Right hindlimb (tissue), 1 donor: Measurements from ENCODE around the gene LAIR1.
"Not testable (repeated sequence)": the region's sequence is repeated elsewhere in the genome, so short reads cannot be mapped to it uniquely, and the experiment has no call there.

Experiments
- DNase-seq: peaks from one replicate; pipeline ENCODE4 v3.0.0-alpha.2; 2018

LAIR1 gene, protein sequence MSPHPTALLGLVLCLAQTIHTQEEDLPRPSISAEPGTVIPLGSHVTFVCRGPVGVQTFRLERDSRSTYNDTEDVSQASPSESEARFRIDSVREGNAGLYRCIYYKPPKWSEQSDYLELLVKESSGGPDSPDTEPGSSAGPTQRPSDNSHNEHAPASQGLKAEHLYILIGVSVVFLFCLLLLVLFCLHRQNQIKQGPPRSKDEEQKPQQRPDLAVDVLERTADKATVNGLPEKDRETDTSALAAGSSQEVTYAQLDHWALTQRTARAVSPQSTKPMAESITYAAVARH

DNA sequence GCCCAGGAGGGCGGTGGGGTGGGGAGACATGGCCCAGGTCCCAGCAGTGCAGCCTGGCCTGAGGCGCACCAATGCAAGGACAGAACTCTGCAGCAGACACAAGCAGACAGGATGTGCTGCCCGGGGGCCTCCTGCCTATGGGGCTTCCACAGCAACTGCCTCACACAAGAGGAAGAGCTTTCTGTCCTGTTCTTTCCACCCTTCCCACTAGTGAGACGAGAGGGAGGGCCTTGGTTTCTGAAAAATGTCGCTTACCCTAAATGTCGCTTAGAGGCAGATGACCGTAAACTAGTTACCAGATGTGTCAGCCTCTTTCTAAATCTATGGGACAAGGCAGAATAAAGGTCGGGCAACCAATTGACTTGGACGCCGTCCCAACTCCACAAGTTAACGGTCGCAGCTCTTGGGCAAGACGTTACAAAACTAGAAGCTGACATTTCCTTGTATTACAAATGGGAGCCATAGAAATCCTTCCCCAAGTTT, at the start of gene LAIR1:
Gene LAIR1, minus strand, starts transcription at position 157 of the 483 bp plus-strand sequence. Its CDS starts 127 bp downstream, at position 30.
- peak; percentile 58 for DNase-seq

DNA sequence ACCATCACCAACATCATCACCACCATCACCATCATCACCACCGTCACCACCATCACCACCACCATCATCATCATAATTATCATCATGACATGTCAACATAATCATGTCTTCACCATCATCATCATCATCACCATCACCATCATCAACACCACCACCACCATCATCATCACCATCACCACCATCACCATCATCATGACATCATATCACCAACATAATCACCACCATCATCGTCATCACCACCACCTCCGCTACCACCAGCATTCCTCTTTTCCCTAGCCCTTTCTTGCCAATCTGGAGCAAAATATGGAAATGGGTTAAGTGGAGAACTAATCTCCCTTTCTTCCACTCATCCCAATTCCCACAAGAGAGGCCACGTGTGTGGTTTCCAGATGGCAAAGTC, 49.4 kb upstream of the LAIR1 start:
- no peak for DNase-seq

DNA sequence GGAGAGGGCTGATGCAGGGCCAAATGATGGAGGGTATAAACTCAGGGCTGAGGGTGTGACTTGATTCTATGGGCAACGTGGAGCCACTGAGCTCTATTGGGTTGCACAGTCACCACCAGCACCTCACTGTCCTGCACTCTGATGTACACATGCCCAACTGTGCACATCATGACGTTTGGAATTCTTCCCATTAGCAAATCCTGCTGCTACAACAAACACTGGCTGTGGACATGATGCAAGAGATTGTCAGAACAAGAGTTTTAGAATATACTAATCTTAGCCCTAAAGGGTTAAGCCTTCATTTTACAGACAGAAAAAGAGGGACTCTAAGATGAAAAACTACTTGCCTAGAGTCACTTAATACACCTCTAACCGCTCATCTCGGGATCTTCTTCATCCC, 48.1 kb upstream of the LAIR1 start:
- no peak for DNase-seq

DNA sequence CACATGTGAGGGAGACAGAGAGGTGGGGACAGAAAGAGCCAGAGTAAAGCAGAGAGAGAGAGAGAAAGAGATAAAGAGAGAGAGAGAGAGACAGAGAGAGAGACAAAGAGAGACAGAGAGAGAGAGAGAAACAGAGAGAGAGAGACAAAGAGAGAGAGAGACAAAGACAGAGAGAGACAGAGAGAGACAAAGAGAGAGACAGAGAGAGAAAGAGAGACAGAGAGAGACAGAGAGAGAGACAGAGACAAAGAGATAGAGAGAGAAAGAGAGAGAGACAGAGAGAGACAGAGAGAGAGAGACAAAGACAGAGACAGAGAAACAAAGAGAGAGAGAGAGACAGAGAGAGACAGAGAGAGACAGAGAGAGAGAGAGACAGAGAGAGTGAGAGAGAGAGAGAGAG, 46.3 kb upstream of the LAIR1 start:
- DNase-seq = no peak

DNA sequence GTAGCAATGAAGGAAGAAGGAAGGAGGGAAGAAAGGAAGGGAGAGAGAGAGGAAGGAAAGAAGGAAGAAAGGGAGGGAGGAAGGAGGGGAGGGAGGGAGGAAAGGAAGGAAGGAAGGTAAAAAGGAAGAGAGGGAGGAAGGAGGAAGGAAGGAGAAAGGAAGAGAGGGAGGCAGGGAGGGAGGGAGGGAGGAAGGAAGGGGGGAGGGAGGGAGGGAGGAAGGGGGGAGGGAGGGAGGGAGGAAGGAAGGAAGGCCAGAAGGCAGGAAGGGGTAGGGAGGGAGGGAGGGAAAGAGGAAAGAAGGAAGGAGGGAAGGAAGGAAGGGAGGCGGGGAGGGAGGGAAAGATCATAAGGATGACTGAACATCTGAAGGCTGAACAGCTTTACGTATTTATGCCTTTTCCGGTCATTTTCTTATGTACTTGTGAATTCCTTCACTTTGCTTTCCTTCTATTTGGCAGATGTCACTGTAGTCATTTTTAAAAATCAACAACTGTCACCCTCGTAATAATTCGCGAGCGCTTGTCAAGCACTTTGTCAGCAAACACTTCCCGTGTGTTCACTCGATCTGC, 43.8 kb upstream of the LAIR1 start:
- no peak for DNase-seq

DNA sequence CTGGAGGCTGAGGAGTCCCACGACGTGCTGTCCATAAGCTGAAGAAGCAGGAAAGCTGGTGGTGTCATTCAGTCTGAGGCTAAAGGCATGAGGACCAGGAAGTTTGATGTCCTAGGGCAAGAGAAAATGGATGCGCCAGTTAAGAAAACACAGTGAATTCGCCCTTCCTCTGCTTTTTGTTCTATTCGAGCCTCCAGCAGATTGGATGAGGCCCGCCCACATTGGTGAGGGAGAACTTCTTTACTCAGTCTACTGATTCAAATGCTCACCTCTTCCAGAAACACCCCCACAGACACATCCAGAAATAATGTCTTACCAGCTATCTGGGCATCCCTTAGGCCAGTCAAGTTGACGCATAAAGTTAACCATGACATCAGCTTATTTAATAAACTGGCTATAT, 43.0 kb upstream of the LAIR1 start:
- DNase-seq = no peak

DNA sequence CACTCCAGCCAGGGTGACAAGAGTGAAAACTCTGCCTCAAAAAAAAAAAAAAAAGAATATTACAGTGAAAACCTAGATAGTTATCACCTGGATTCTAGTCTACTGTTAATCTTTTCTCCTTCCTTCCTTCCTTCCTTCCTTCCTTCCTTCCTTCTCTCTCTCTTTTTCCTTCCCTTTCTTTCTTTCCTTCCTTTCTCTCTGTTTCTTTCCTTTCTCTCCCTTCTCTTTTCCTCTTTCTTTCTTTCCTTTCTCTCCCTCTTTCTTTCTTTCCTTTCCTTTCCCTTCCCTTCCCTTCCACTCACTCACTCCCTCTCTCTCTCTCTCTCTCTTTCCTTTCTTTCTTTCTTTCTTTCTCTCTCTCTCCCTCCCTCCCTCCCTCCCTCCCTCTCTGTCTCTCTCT, 40.9 kb upstream of the LAIR1 start:
- DNase-seq = no peak

DNA sequence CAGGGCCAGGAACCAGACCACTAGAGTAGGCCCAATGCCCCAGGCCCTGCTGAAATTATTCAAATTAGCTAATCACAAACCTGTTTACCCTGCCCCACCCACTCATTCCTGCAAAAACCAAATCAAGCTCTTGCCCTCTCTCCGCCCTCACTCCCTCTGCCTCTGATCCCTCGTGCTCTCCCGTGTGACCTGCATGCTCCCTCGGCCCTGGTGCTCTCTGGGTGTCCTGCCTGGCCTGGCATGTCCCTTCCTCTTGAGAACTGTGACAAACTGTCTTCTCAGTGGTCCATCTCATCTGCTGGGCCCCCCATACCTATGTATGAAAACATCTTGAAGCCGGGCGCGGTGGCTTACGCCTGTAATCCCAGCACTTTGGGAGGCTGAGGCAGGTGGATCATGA, 38.3 kb upstream of the LAIR1 start:
- no peak for DNase-seq

DNA sequence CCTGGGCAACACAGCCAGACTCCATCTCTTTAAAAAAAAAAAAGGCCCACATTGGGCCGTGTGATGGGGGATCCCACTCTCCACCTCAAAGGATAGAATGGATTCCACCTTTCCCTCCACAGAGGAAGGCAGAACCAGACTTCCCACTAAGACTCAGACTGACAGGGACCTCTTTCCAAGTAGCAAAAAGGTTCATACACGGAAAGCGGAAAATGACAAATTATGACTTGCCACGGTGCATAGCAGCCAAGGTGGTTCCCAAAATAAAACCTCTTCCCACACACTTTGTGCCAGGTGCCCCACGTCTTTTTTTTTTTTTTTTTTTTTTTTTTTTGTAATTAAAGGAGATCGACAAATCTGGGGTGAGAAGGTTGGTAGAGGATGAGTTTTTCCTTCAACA, 36.2 kb upstream of the LAIR1 start:
- no peak for DNase-seq

DNA sequence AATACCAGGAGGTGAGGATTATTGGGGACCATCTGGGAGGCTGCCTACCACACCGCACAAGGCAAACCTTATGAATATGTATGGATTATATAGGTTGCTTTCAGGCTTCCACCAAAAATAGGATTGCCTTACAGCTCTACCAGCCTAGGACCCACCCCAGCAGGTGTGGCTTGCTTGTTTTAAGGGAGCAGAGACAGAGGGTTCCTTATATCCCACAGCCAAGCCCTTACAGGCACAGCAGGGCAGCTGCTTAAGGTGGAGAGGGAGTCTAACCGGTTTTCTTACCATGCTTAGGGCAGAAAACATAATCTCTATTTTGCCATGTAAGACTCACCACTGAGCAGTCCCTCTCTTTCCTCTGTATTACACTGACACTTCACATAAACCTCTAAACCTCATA, 34.5 kb upstream of the LAIR1 start:
- no peak for DNase-seq

DNA sequence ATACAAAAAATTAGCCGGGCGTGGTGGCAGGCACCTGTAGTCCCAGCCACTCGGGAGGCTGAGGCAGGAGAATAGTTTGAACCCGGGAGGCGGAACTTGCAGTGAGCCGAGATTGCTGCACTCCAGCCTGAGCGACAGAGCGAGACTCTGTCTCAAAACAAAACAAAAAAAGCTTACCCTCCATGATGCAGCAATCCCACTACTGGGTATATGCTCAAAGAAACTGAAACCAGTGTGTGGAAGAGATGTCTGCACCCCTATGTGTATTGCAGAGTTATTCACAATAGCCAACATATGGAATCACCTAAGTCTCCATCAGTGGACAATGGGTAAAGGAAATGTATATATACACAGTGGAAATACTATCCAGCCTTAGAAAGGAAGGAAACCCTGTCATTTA, 31.0 kb upstream of the LAIR1 start:
- no peak for DNase-seq

DNA sequence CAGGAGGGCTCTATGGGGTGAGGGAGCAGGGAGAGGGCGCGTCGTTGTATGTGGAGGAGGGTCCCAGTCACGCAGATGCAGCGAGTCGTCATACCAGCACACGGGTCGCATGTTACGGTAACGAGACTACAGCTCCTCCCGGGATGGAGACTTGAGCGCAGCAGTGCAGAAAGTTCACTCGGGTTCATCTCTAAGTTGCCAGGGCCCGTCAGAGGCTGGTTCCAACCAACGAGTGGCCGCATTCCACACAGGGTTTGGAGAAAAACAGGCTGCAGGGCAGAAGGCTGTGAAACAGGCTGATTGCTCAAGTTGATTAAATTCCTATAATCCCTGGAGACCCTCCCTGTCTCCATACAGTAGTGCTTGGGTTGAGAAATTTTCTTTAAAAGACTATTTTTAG, 28.6 kb upstream of the LAIR1 start:
- DNase-seq = no peak

DNA sequence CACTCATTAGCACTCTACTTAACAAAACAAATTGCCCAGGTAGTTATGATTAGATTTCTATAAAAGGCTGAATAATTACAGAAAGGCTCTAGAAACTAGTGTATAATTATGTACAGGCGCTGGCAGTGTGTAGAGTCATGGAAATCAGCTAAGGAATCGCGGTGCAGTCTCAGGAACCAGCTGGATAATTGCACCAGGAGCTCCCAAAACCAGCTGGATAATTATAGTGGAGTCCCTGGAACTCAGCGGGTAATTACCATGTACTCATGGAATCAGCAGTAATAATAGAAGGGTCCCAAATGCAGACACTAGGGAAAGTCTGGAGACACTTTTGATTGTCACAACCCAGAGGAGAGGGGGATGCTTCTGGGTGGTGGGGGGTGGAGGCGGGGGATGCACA, 27.4 kb upstream of the LAIR1 start:
- DNase-seq = no peak

DNA sequence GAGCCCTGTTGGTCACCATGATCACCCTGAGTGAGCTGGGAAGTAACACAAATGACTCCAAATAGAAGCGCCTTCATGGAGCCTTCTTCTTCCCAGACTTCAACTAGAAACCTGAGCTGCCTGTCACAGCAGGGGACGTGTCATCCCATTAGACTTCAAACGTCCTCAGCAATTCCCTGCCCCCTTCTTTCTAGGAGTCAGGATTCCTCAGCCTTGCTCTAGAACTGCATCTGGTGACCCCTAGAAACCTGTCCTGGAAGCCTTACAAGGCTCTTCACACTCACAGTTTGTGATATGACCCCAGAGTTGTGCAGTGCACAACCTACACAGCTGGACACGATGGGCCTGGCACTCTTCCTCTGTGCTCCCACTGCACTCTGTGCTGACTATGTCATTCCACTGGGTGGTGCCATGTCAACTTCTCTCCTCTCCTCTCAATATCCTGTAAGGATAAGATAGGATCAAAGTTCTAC, 26.9 kb upstream of the LAIR1 start:
- no peak for DNase-seq

DNA sequence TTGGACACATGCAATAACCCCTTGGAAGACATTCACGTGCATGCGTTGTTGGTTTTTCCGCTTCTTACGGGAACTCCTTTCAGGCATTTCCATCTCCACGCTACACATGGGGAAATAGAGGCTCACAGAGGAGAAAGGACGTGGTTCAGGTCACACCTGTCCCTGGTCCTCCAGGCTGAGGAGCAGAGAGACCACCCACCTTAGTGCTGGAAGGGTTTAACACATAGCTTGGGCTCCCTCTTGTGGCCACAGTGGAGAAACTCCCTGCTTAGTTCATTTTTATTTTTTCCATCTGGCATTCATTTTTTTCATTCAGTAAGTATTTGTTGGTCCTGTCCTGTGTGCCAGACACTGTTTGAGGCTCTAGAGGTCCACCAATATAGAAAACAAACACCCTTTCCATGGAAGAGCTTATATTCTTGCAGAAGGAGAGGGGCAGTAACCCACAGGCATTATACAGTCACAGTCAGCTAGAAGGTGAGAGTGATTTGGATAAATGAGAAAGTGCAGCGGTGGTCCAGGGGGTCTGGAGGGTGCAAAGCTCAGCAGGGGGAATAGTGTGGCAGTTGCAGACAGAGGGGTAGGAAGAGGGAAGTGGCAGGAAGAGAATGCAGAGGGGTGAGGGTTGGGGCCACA, 26.3 kb upstream of the LAIR1 start:
- peak; percentile 67 for DNase-seq

DNA sequence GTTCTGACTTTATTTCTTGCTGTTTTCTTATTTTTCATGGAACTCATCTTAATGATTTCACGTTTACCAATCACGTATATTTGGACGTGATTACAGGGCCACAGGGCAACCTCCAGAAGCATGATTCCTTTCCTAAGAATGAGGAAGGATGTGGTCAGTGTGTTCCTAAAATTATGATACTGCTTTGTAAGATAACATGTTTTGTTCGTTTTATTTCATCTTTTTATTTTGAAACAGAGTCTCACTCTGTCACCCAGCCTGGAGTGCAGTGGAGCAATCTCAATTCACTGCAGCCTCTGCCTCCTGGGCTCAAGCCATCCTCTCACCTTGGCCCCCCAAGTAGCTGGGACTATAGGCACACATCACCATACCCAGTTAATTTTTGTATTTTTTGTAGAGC, 24.8 kb upstream of the LAIR1 start:
- no peak for DNase-seq

DNA sequence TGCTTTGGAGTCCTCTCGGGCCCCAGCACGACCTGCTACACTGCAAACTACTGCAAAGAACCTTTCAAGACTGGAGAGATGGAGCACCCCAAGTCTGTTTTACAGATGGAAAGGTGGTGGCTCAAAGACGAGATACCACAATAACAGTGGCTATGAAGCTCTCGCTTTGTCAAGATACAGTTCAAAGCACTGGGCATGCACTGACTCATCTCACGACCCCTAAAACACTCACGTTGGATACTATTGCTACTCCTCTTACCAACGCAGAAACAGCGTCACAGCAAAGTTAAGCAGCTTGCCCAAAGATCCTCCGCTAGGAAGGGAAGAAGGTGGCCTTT, 24.0 kb upstream of the LAIR1 start:
- DNase-seq = no peak

DNA sequence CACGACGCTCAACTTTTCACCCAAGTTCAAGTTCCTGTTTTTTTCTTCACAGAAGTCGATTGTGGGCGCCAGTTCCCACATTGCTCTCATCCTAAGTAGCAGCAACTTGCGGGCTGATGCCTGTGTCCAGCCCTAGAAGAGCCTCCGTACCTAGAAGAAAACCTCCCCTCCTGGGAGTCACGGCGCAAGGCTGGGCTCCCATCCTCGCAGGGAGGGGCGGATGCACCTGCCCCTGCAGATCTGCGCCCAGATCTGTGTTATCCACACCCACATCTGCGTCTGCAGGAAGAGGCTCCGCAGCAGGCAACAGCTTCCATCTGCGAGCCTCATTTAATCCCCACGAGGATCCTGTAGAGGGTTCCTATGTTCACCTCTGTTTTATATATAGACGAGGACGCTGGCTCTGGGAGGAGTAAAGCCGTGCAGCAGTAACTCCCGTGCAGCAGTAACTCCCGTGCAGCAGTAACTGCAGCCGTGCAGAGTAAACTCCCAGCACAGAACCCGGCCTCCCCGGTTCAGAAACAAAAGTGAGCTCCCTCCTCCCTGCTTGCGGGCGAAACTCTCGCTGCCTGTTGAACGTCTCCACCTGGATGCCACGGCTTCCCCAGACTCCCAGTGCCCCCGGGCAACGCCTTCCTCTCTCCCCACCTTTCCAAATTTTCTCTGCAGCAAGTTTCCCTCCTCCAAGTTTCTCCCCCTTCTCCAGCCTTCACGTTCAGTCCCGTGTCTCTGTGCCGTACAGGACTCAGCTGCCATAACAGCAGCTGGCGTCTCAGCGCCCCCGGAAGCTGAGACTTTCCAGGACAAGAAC, 23.5 kb upstream of the LAIR1 start:
- peak; percentile 30 for DNase-seq

DNA sequence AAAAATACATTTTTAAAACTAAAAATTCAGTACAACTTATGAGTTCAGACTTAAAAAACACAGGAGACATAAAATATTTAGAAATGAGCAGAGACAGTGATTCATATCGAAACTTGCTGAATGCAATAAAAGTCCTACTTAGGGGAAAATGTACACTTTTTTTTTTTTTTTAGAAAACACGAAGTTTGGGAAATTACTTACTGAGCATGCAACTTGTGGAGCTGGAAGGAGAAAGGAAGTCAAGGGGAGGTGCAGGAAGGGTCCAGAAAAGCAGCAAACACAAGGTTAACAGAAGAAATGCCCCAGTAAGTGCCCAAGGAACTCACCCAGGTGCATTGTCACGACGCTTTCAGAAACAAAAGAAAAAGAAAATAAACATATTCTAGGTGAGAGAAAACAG, 18.6 kb upstream of the LAIR1 start:
- no peak for DNase-seq

DNA sequence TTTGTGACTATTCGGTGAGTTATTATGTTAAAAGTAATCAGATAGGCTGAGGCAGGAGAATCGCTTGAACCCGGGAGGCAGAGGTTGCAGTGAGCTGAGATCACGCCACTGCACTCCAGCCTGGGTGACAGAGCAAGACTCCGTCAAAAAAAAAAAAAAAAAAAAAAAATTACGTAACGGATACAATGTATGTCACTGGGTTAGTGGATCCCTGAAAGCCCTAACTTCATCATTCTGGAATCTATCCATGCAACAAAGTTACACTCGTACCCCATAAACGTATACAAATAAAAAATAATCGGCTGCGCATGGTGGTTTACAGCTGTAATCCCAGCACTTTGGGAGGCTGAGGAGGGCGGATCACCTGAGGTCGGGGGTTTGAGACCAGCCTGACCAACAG, 17.3 kb upstream of the LAIR1 start:
- DNase-seq = not testable (repeated sequence)

DNA sequence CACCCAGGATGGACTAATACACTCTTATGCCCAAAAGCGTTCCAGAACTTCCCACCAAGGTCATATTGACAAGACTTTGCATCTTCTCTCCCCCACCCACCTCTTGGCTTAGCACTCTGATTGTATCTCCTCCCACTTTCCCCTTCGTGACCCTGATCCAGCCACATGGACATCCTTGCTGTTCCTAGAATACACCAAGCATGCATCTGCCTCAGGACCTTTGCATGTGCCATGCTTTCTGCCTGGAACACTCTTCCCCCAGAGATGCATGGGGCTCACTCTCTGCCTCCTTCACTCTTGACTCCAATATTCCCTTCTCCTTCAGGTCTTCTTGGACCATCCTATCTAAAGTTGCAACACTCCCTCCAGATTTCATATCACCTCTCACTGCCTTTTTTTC, 16.2 kb upstream of the LAIR1 start:
- no peak for DNase-seq

DNA sequence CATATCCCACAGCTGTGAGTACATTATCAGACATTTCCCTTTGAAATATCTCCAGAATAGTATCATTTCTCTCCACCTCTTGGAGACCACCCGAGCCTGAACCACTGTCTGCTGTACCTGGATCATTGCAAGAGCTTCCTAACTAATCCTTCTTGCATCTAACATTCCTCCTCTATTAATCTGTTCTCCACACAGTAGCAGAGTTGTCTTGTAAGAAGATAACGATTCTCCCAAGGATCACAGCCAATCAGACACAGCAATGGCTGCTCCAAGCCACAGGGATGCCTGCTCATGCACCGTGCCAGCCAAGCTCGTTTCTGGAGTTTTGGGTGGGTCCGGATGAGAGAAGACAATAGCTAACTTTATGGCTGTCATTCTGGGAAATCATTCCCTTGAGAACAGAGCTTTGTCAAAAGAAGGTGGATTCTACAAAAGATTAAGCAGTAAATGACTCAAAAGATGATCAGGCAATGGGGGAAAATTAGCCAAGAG, 14.5 kb upstream of the LAIR1 start:
- DNase-seq = no peak

DNA sequence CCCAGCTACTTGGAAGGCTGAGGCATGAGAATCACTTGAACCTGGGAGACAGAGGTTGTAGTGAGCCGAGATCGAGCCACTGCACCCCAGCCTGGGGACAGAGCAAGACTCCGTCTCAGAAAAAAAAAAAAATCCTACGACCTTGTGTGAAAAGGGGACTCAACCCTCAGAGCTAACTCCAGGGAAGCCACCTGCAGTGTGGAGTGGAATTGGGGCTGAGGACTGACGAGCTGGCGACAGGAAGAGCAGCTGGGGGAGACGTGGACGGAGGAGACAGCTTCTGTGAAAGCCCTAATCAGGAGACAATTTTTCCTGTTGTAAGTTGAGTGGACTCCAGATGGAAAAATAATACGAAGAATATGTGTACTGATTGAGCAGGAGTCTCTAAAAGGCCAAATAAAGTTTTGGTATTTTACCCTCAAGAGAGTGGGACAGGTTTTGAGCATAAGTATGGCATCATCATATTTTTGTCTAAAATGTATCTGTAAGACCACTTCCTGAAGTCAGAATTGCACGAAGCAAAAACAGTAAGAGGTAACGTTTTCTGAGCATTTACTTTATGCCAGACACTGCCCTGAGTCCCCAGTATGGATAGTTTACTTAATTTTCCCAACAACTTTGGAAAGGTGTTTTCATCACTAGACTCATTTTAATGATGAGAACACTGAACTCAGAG, 12.0 kb upstream of the LAIR1 start:
- no peak for DNase-seq
